ENCODE data around the gene FAM184A.

FAM184A gene

GRCh38 chr6:118935331-118935668, 143.2 kb downstream of the FAM184A start:
- H3K27ac ChIP-seq: peak overlapping the region; percentile 87
- no peak for TF ChIP-seq CTCF (conservative IDR thresholded peaks at IDR 0.05)

GRCh38 chr6:118934461-118935330, 143.8 kb downstream of the FAM184A start, which contains the start of gene MCM9:
MCM9 (minus strand) TSS chr6:118935159; CDS start chr6:118931723, 3,436 bp downstream.
- peak within 1 kb of the TSS; percentile 87 for H3K27ac ChIP-seq
- no peak for TF ChIP-seq CTCF (conservative IDR thresholded peaks at IDR 0.05)

GRCh38 chr6:118933855-118934460, 144.5 kb downstream of the FAM184A start:
- H3K27ac ChIP-seq: peak overlapping the region; percentile 87
- TF ChIP-seq CTCF (conservative IDR thresholded peaks at IDR 0.05): no peak

GRCh38 chr6:118932421-118932820, 146.0 kb downstream of the FAM184A start:
- no peak overlapping the region for H3K27ac ChIP-seq
- no peak for TF ChIP-seq CTCF (conservative IDR thresholded peaks at IDR 0.05)

- TF ChIP-seq CTCF (conservative IDR thresholded peaks at IDR 0.05): no peak
- H3K27ac ChIP-seq: no peak overlapping the region
Measured at GRCh38 chr6:118931436-118931835, 147.0 kb downstream of the FAM184A start.

- no peak for TF ChIP-seq CTCF (conservative IDR thresholded peaks at IDR 0.05)
- H3K27ac ChIP-seq: no peak overlapping the region
Measured at GRCh38 chr6:118930680-118931079, 147.8 kb downstream of the FAM184A start.

GRCh38 chr6:118923035-118923434, 155.4 kb downstream of the FAM184A start:
- no peak for TF ChIP-seq CTCF (conservative IDR thresholded peaks at IDR 0.05)
- no peak overlapping the region for H3K27ac ChIP-seq
